Mammary epithelial cell (primary cell): ENCODE measurements around the gene BIN1.

ENCODE experiments used
- EZH2 ChIP-seq: IDR thresholded peaks from 2 replicates; pipeline ENCODE4 v1.6.1; 2012; ENCODE audit warnings: low read length, inconsistent platforms, borderline replicate concordance
- TF ChIP-seq, protein P1 (sequence below), 2 donors: IDR thresholded peaks in 1 of 2; conservative IDR thresholded peaks in 1 of 2; 2 replicates each; pipeline ENCODE4 v1.5.1; 2011 to 2012; ENCODE audit warnings: inconsistent platforms in 2 of 2, low read length in 2 of 2, mild to moderate bottlenecking in 2 of 2, control low read depth in 1 of 2, low read depth in 1 of 2; ENCODE audit not compliant: insufficient read depth in 1 of 2; ENCODE audit errors: extremely low read depth in 1 of 2

DNA sequence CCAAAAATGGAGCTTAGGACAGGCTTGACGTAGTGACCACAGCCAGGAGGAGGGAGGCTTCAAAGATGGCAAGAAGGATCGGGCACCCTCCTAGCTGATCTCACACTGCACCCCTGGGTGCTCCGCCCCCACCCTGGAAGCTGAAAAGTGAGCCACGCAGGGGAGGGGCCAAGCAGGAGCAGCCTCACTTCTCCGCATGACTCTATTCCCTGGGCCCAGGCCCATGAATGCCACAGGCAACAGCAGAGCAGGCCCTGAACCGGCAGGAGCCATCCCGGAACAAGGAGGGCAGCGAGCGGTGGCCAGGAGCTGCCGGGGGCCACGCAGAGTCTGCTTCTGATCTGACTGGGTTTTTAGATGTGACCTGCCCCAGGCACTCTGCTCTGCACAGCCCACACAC, 30.0 kb downstream of the BIN1 start:
- TF ChIP-seq, protein P1, sequence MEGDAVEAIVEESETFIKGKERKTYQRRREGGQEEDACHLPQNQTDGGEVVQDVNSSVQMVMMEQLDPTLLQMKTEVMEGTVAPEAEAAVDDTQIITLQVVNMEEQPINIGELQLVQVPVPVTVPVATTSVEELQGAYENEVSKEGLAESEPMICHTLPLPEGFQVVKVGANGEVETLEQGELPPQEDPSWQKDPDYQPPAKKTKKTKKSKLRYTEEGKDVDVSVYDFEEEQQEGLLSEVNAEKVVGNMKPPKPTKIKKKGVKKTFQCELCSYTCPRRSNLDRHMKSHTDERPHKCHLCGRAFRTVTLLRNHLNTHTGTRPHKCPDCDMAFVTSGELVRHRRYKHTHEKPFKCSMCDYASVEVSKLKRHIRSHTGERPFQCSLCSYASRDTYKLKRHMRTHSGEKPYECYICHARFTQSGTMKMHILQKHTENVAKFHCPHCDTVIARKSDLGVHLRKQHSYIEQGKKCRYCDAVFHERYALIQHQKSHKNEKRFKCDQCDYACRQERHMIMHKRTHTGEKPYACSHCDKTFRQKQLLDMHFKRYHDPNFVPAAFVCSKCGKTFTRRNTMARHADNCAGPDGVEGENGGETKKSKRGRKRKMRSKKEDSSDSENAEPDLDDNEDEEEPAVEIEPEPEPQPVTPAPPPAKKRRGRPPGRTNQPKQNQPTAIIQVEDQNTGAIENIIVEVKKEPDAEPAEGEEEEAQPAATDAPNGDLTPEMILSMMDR (conservative IDR thresholded peaks at IDR 0.05 in 1 of 2, IDR thresholded peaks at IDR 0.05 in 1 of 2; ENCODE audit: extremely low read depth in 1 of 2, insufficient read depth in 1 of 2, low read depth in 1 of 2, low read length in 2 of 2), result no peak
- TF ChIP-seq EZH2, result no peak
